SK-N-SH (cell line): ENCODE results near the gene TEX101. TPM values are rescaled to one million over a fixed set of nuclear protein-coding genes. Genes with fewer than 3 reads are reported as not detected.
A peak's percentile ranks its signal among the peaks of the same experiment; 100 is the strongest.

ENCODE experiments used
- CTCF ChIA-PET: fragments of 300-600, 350-600 bp; formaldehyde crosslinking; extraction: SDS; loops from one replicate; lab custom pipeline; 2021; lab: Yijun Ruan, JAX
- POLR2A ChIA-PET: fragments of 350-600 bp; sonication (Branson Sonifier 250); formaldehyde crosslinking; extraction: SDS; loops from one replicate; lab custom pipeline; 2020; ENCODE audit warnings: antibody characterized with exemption, inconsistent platforms; lab: Yijun Ruan, JAX
- DNase-seq: peaks from one replicate; pipeline ENCODE4 v3.0.0; 2012
- H2AFZ ChIP-seq: fragments of 200-600 bp; sonication (generic); 2 replicates; pipeline ENCODE4 v1.8.1; 2016; ENCODE audit warnings: antibody characterized with exemption, mild to moderate bottlenecking, low read depth
- H3F3A ChIP-seq: fragments of 200-600 bp; sonication (generic); replicated peaks from 2 replicates; pipeline ENCODE3; 2016; ENCODE audit warnings: antibody characterized with exemption, mild to moderate bottlenecking; ENCODE audit not compliant: insufficient read depth
- H3K27ac ChIP-seq, 2 experiments: fragments of 200-500 bp in 1 of 2; fragments of 200-600 bp in 1 of 2; sonication (Bioruptor generic) in 1 of 2; sonication (generic), shearing (Covaris generic) in 1 of 2; 2 replicates each; pipeline versions ENCODE4 v1.5.1 to v1.6.1; 2014 to 2016; ENCODE audit warnings: low read depth in 2 of 2, inconsistent platforms in 1 of 2, low read length in 1 of 2, mild to moderate bottlenecking in 1 of 2, mixed read lengths in 1 of 2
- H3K27me3 ChIP-seq: fragments of 200-600 bp; sonication (generic), shearing (Covaris generic); 2 replicates; pipeline ENCODE4 v1.6.1; 2016; ENCODE audit warnings: mixed run types; ENCODE audit not compliant: insufficient read depth
- H3K36me3 ChIP-seq, 2 experiments: fragments of 200-500 bp in 1 of 2; fragments of 200-600 bp in 1 of 2; sonication (Bioruptor generic) in 1 of 2; sonication (generic) in 1 of 2; replicated peaks in 1 of 2; 2 replicates each; pipeline versions ENCODE3 to v1.5.1; 2014 to 2016; ENCODE audit warnings: low read length in 1 of 2, mild to moderate bottlenecking in 1 of 2; ENCODE audit not compliant: insufficient read depth in 2 of 2, control insufficient read depth in 1 of 2
- H3K4me1 ChIP-seq, 2 experiments: fragments of 200-500 bp in 1 of 2; fragments of 200-600 bp in 1 of 2; sonication (Bioruptor generic) in 1 of 2; sonication (generic), shearing (Covaris generic) in 1 of 2; 2 replicates each; pipeline versions ENCODE4 v1.5.1 to v1.6.1; 2014 to 2016; ENCODE audit warnings: low read depth in 1 of 2, low read length in 1 of 2, mixed run types in 1 of 2; ENCODE audit not compliant: insufficient read depth in 2 of 2, control insufficient read depth in 1 of 2
- H3K4me2 ChIP-seq: fragments of 200-600 bp; sonication (generic), shearing (Covaris generic); 2 replicates; pipeline ENCODE4 v1.6.1; 2017; ENCODE audit warnings: mixed run types
- H3K4me3 ChIP-seq, 2 experiments: fragments of 200-500 bp in 1 of 2; fragments of 200-600 bp in 1 of 2; sonication (Bioruptor generic) in 1 of 2; sonication (generic), shearing (Covaris generic) in 1 of 2; 2 replicates each; pipeline versions ENCODE4 v1.5.1 to v1.8.1; 2014 to 2016; ENCODE audit warnings: low read depth in 2 of 2, inconsistent platforms in 1 of 2, low read length in 1 of 2, mild to moderate bottlenecking in 1 of 2, mixed read lengths in 1 of 2, moderate library complexity in 1 of 2
- H3K79me2 ChIP-seq: fragments of 200-600 bp; sonication (generic); 2 replicates; pipeline ENCODE4 v1.8.1; 2017; ENCODE audit warnings: mild to moderate bottlenecking; ENCODE audit not compliant: insufficient read depth
- H3K9ac ChIP-seq: fragments of 200-600 bp; sonication (generic); 2 replicates; pipeline ENCODE4 v1.6.1; 2017; ENCODE audit warnings: mixed run types
- H3K9me2 ChIP-seq: fragments of 200-600 bp; sonication (generic); 2 replicates; pipeline ENCODE4 v1.6.1; 2017; ENCODE audit warnings: mixed run types
- H3K9me3 ChIP-seq: fragments of 200-600 bp; sonication (generic); 2 replicates; pipeline ENCODE4 v1.6.1; 2017; ENCODE audit warnings: mixed run types, mild to moderate bottlenecking, moderate library complexity
- H4K20me1 ChIP-seq: fragments of 200-600 bp; sonication (generic); 2 replicates; pipeline ENCODE4 v1.6.1; 2017; ENCODE audit warnings: mild to moderate bottlenecking, mixed run types; ENCODE audit not compliant: insufficient read depth
- CHD2 ChIP-seq: fragments of 150-350 bp; IDR thresholded peaks from 2 replicates; pipeline ENCODE4 v1.6.1; 2018; ENCODE audit warnings: low read length; ENCODE audit not compliant: partially characterized antibody
- EP300 ChIP-seq, 2 experiments: IDR thresholded peaks; 2 replicates each; pipeline versions ENCODE4 v1.4.0 to v1.6.1; 2012; ENCODE audit warnings: borderline replicate concordance in 1 of 2, low read depth in 1 of 2, low read length in 1 of 2
- FOSL2 ChIP-seq: IDR thresholded peaks from 2 replicates; pipeline ENCODE4 v1.4.0; 2012; ENCODE audit warnings: low read depth, mild to moderate bottlenecking, moderate library complexity, borderline replicate concordance
- GATA2 ChIP-seq: sonication (generic); formaldehyde crosslinking; IDR thresholded peaks from 2 replicates; pipeline ENCODE4 v1.5.0; 2020; ENCODE audit warnings: mild to moderate bottlenecking, missing genetic modification reagents
- MEF2A ChIP-seq: IDR thresholded peaks from 2 replicates; pipeline ENCODE4 v1.4.0; 2012; ENCODE audit warnings: low read depth, borderline replicate concordance
- MXI1 ChIP-seq: IDR thresholded peaks from 2 replicates; pipeline ENCODE4 v1.6.1; 2012; ENCODE audit warnings: mild to moderate bottlenecking, low read depth, low read length, improper control_type of control experiment
- NFIC ChIP-seq: IDR thresholded peaks from 2 replicates; pipeline ENCODE4 v1.4.0; 2012; ENCODE audit warnings: borderline replicate concordance
- NRF1 ChIP-seq: IDR thresholded peaks from 2 replicates; pipeline ENCODE4 v1.6.1; 2012; ENCODE audit warnings: low read depth, mild to moderate bottlenecking, low read length
- RAD21 ChIP-seq: IDR thresholded peaks from 2 replicates; pipeline ENCODE4 v1.6.1; 2012; ENCODE audit warnings: mild to moderate bottlenecking, low read length
- RXRA ChIP-seq: IDR thresholded peaks from 2 replicates; pipeline ENCODE4 v1.4.0; 2012; ENCODE audit warnings: low read depth, mild to moderate bottlenecking, borderline replicate concordance
- SMC3 ChIP-seq: IDR thresholded peaks from 2 replicates; pipeline ENCODE4 v1.6.1; 2012; ENCODE audit warnings: low read depth, low read length, improper control_type of control experiment
- TCF12 ChIP-seq: IDR thresholded peaks from 2 replicates; pipeline ENCODE4 v1.4.0; 2012
- TEAD4 ChIP-seq: IDR thresholded peaks from 2 replicates; pipeline ENCODE4 v1.4.0; 2012; ENCODE audit warnings: mild to moderate bottlenecking, borderline replicate concordance; ENCODE audit not compliant: insufficient read depth
- USF1 ChIP-seq: IDR thresholded peaks from 2 replicates; pipeline ENCODE4 v1.4.0; 2012; ENCODE audit warnings: low read depth, borderline replicate concordance
- USF2 ChIP-seq: fragments of 150-350 bp; IDR thresholded peaks from 2 replicates; pipeline ENCODE4 v1.6.1; 2017; ENCODE audit warnings: antibody characterized with exemption, low read length, low read depth, borderline replicate concordance
- WGBS: methylation state at CpG from one replicate; pipeline ENCODE4 v1.1.6; 2017; ENCODE audit warnings: low lambda C conversion rate; 5-methylcytosine and 5-hydroxymethylcytosine counted together
- polyA plus RNA-seq, 3 experiments: library from polyadenylated mRNA; depleted of rRNA; stranded (reverse); fragments of >200 nt; gene quantifications; 2 replicates each; pipeline ENCODE4 v1.2.3, GENCODE V29; 2012
- TF ChIP-seq, protein P1 (sequence below): fragments of 200-600 bp; sonication (generic); IDR thresholded peaks from 2 replicates; pipeline ENCODE4 v1.6.1; 2017; ENCODE audit warnings: antibody characterized with exemption, mild to moderate bottlenecking, moderate library complexity
- TF ChIP-seq, protein P2 (sequence below): fragments of 150-350 bp; IDR thresholded peaks from 2 replicates; pipeline ENCODE4 v1.6.1; 2016; ENCODE audit warnings: mild to moderate bottlenecking, low read depth, low read length
- TF ChIP-seq, protein P3 (sequence below): IDR thresholded peaks from 2 replicates; pipeline ENCODE4; 2012

The TEX101 gene
- polyA plus RNA-seq, 1 of the 3 experiments (the other 2 are of a cell fraction): 0.07 TPM

GRCh38 chr19:43446746-43447489, 32.2 kb downstream of the TEX101 start:
- Histone ChIP-seq H2AFZ (no peak overlapping the region), H3K27me3 (peaks cover 12% of the 10 kb centered on the region; the same call in 1 of the 2 replicates), H3K4me2 (no peak overlapping the region), H3K9me2 (no peaks in the 10 kb centered on the region), H3K79me2 (no peaks in the 10 kb centered on the region), H3K36me3 (no peaks in the 10 kb centered on the region), H3K27ac (no peak overlapping the region), H3K4me3 (peak overlapping the region in 1 of 2 experiments; percentile 24; a peak in 1 of 4 replicates), H4K20me1 (no peaks in the 10 kb centered on the region), H3K9me3 (no peaks in the 10 kb centered on the region), H3F3A (no peaks in the 10 kb centered on the region), H3K4me1 (no peaks in the 10 kb centered on the region), H3K9ac (no peak overlapping the region)
- CTCF ChIA-PET: interaction anchor here (0.5 to 19.6 kb wide), 40 partner anchors 8 to 206 kb away, joined by 3 to 632 read pairs (median 6); partner anchors contain the start of genes ETHE1, LYPD3, PHLDB3 and ZNF575
- DNase-seq: peak; percentile 82
- TF ChIP-seq CHD2 (no peak), GATA2 (CRISPR knock-in tag) (no peak), USF2 (no peak), SMC3 (peak; percentile 98), EP300 (IDR thresholded peaks at IDR 0.05; ENCODE audit: borderline replicate concordance in 1 of 2, low read depth in 1 of 2, low read length in 1 of 2) (no peak), MXI1 (no peak), NRF1 (no peak), MEF2A (no peak), USF1 (no peak), RAD21 (peak; percentile 94)
- TF ChIP-seq, protein P1, sequence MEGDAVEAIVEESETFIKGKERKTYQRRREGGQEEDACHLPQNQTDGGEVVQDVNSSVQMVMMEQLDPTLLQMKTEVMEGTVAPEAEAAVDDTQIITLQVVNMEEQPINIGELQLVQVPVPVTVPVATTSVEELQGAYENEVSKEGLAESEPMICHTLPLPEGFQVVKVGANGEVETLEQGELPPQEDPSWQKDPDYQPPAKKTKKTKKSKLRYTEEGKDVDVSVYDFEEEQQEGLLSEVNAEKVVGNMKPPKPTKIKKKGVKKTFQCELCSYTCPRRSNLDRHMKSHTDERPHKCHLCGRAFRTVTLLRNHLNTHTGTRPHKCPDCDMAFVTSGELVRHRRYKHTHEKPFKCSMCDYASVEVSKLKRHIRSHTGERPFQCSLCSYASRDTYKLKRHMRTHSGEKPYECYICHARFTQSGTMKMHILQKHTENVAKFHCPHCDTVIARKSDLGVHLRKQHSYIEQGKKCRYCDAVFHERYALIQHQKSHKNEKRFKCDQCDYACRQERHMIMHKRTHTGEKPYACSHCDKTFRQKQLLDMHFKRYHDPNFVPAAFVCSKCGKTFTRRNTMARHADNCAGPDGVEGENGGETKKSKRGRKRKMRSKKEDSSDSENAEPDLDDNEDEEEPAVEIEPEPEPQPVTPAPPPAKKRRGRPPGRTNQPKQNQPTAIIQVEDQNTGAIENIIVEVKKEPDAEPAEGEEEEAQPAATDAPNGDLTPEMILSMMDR: peak; percentile 93
- POLR2A ChIA-PET: no interaction called here
- 23% methylated on average over 14 of the region's 14 CpGs for WGBS

GRCh38 chr19:43447655-43448054, 33.0 kb downstream of the TEX101 start:
- Histone ChIP-seq H3K36me3 (no peaks in the 10 kb centered on the region), H3K4me3 (no peak overlapping the region), H3K9me2 (no peaks in the 10 kb centered on the region), H3K27ac (no peak overlapping the region), H3K9me3 (no peaks in the 10 kb centered on the region), H3K9ac (no peak overlapping the region), H3F3A (no peaks in the 10 kb centered on the region), H3K4me2 (no peak overlapping the region), H3K79me2 (no peaks in the 10 kb centered on the region), H3K27me3 (peaks cover 12% of the 10 kb centered on the region; the same call in 1 of the 2 replicates), H4K20me1 (no peaks in the 10 kb centered on the region), H3K4me1 (no peaks in the 10 kb centered on the region), H2AFZ (no peak overlapping the region)
- DNase-seq: no peak
- CTCF ChIA-PET: interaction anchor here (0.7 to 19.6 kb wide), 40 partner anchors 9 to 205 kb away, joined by 3 to 632 read pairs (median 6); partner anchors contain the start of genes ETHE1, LYPD3, PHLDB3 and ZNF575
- 84% methylated on average over 9 of the region's 9 CpGs for WGBS
- POLR2A ChIA-PET: no interaction called here
- TF ChIP-seq RAD21: no peak
- TF ChIP-seq NRF1: no peak
- TF ChIP-seq NFIC: no peak
- no peak for TF ChIP-seq TEAD4
- no peak for TF ChIP-seq MEF2A
- TF ChIP-seq CHD2: no peak
- TF ChIP-seq SMC3: no peak
- TF ChIP-seq RXRA: no peak
- TF ChIP-seq, protein P2, sequence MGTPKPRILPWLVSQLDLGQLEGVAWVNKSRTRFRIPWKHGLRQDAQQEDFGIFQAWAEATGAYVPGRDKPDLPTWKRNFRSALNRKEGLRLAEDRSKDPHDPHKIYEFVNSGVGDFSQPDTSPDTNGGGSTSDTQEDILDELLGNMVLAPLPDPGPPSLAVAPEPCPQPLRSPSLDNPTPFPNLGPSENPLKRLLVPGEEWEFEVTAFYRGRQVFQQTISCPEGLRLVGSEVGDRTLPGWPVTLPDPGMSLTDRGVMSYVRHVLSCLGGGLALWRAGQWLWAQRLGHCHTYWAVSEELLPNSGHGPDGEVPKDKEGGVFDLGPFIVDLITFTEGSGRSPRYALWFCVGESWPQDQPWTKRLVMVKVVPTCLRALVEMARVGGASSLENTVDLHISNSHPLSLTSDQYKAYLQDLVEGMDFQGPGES: no peak
- TF ChIP-seq, protein P3, sequence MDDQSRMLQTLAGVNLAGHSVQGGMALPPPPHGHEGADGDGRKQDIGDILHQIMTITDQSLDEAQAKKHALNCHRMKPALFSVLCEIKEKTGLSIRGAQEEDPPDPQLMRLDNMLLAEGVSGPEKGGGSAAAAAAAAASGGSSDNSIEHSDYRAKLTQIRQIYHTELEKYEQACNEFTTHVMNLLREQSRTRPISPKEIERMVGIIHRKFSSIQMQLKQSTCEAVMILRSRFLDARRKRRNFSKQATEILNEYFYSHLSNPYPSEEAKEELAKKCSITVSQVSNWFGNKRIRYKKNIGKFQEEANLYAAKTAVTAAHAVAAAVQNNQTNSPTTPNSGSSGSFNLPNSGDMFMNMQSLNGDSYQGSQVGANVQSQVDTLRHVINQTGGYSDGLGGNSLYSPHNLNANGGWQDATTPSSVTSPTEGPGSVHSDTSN: no peak
- no peak for TF ChIP-seq FOSL2
- no peak for TF ChIP-seq TCF12
- TF ChIP-seq EP300 (IDR thresholded peaks at IDR 0.05; ENCODE audit: borderline replicate concordance in 1 of 2, low read depth in 1 of 2, low read length in 1 of 2): no peak
